Gastrocnemius medialis (tissue), 4 donors: ENCODE results near the gene SETDB1. TPM values are rescaled to one million over a fixed set of nuclear protein-coding genes. Genes with fewer than 3 reads are reported as not detected.

Experiments used
- ATAC-seq, 2 donors: fragments of 150-250 bp; one replicate each; pipeline ENCODE4 v1.9.1; 2016
- DNase-seq, 2 donors: peaks; one replicate each; pipeline ENCODE4 v3.0.0-alpha.2; 2019
- H3K27ac ChIP-seq, 4 donors: fragments of 200-600 bp; sonication (generic); 1 replicate in 1 of 4; 2 replicates in 3 of 4; pipeline ENCODE4 v1.5.1; 2016 to 2018; ENCODE audit warnings: mild to moderate bottlenecking in 2 of 4, moderate library complexity in 1 of 4
- H3K27me3 ChIP-seq, 3 donors: fragments of 200-600 bp; sonication (generic) in 2 of 3; 1 replicate in 1 of 3; 2 replicates in 2 of 3; pipeline versions ENCODE4 v1.5.1 to v1.6.0; 2016 to 2019; ENCODE audit warnings: mild to moderate bottlenecking in 1 of 3, moderate library complexity in 1 of 3
- H3K36me3 ChIP-seq, 2 donors: fragments of 200-600 bp; sonication (generic) in 1 of 2; one replicate each; pipeline ENCODE4 v1.5.1; 2017 to 2018
- H3K4me1 ChIP-seq, 2 donors: fragments of 200-600 bp; sonication (generic) in 1 of 2; one replicate each; pipeline ENCODE4 v1.5.1; 2016 to 2017; ENCODE audit warnings: mild to moderate bottlenecking in 2 of 2
- H3K4me3 ChIP-seq, 4 donors: fragments of 200-600 bp; sonication (generic) in 3 of 4; 1 replicate in 1 of 4; 2 replicates in 3 of 4; pipeline ENCODE4 v1.5.1; 2016 to 2019; ENCODE audit warnings: mild to moderate bottlenecking in 2 of 4
- H3K9me3 ChIP-seq, 3 donors: fragments of 200-600 bp; sonication (generic) in 2 of 3; 1 replicate in 1 of 3; 2 replicates in 2 of 3; pipeline ENCODE4 v1.5.1; 2016 to 2019
- CTCF ChIP-seq, 5 experiments: fragments of 450-650 bp in 3 of 5; fragments of 200-600 bp in 2 of 5; sonication (generic) in 2 of 5; IDR thresholded peaks in 4 of 5; conservative IDR thresholded peaks in 1 of 5; 1 replicate in 4 of 5; 2 replicates in 1 of 5; pipeline ENCODE4 v1.5.1; 2016 to 2019; ENCODE audit warnings: antibody characterized with exemption in 5 of 5, mild to moderate bottlenecking in 3 of 5, moderate library complexity in 3 of 5
- POLR2A ChIP-seq, 2 donors: fragments of 450-650 bp; IDR thresholded peaks; one replicate each; pipeline ENCODE4 v1.6.1; 2017; ENCODE audit warnings: antibody characterized with exemption in 2 of 2, mild to moderate bottlenecking in 2 of 2, moderate library complexity in 2 of 2
- in situ Hi-C, 4 donors: fragments of 200-750 bp; cut with MboI; loops; one replicate each; pipeline versions ENCODE4 v1.15.0 to v1.8.0; 2017; ENCODE audit warnings: low sequenced_read_pairs in 4 of 4
- intact Hi-C: fragments of 100-400 bp; cut with DNase I; formaldehyde crosslinking; loops from one replicate; pipeline ENCODE4 v1.15.1; 2023; ENCODE audit warnings: low total_unique reads
- total RNA-seq, 4 donors: library from RNA; depleted of rRNA; stranded (reverse); fragments of >200 nt; gene quantifications; one replicate each; pipeline versions ENCODE4 v1.1.0 to v1.2.3, GENCODE V29; 2016

SETDB1 gene
- total RNA-seq, 4 donors from 2014 or later: 13.7 to 20.8 (median 17.3) TPM

- ATAC-seq: no peak
- in situ Hi-C loops (no loop called here), intact Hi-C loops (no loop called here)
- Histone ChIP-seq H3K27me3 (no peaks in the 10 kb centered on the region), H3K4me3 (no peak overlapping the region), H3K4me1 (no peaks in the 10 kb centered on the region), H3K27ac (no peak overlapping the region), H3K9me3 (no peaks in the 10 kb centered on the region), H3K36me3 (no peaks in the 10 kb centered on the region)
- DNase-seq: no peak
- TF ChIP-seq POLR2A (IDR thresholded peaks at IDR 0.05) (no peak), CTCF (IDR thresholded peaks at IDR 0.05 in 4 of 5, conservative IDR thresholded peaks at IDR 0.05 in 1 of 5) (no peak)
These were observed 23.8 kb upstream of the SETDB1 start for GRCh38 chr1:150902346-150902745.

GRCh38 chr1:150902751-150903150 lies 23.4 kb upstream of the SETDB1 start:
- in situ Hi-C loops: no loop called here
- DNase-seq (no peak), ATAC-seq (no peak)
- intact Hi-C loops: no loop called here
- no peaks in the 10 kb centered on the region for H3K36me3 ChIP-seq
- no peaks in the 10 kb centered on the region for H3K27me3 ChIP-seq
- TF ChIP-seq CTCF (IDR thresholded peaks at IDR 0.05 in 4 of 5, conservative IDR thresholded peaks at IDR 0.05 in 1 of 5): no peak
- no peak for TF ChIP-seq POLR2A (IDR thresholded peaks at IDR 0.05)
- H3K4me1 ChIP-seq: no peaks in the 10 kb centered on the region
- H3K27ac ChIP-seq: no peak overlapping the region
- no peak overlapping the region for H3K4me3 ChIP-seq
- H3K9me3 ChIP-seq: no peaks in the 10 kb centered on the region

GRCh38 chr1:150905301-150905700 lies 20.9 kb upstream of the SETDB1 start:
- H3K4me1 ChIP-seq: no peaks in the 10 kb centered on the region
- H3K9me3 ChIP-seq: no peaks in the 10 kb centered on the region
- no peak overlapping the region for H3K27ac ChIP-seq
- DNase-seq: no peak
- intact Hi-C loops: no loop called here
- TF ChIP-seq POLR2A (IDR thresholded peaks at IDR 0.05) (no peak), CTCF (IDR thresholded peaks at IDR 0.05 in 4 of 5, conservative IDR thresholded peaks at IDR 0.05 in 1 of 5) (no peak)
- H3K4me3 ChIP-seq: no peak overlapping the region
- no peaks in the 10 kb centered on the region for H3K36me3 ChIP-seq
- H3K27me3 ChIP-seq: no peaks in the 10 kb centered on the region
- no peak for ATAC-seq
- in situ Hi-C loops: no loop called here

- intact Hi-C loops (no loop called here), in situ Hi-C loops (no loop called here)
- no peak for TF ChIP-seq CTCF (IDR thresholded peaks at IDR 0.05 in 4 of 5, conservative IDR thresholded peaks at IDR 0.05 in 1 of 5)
- no peak for TF ChIP-seq POLR2A (IDR thresholded peaks at IDR 0.05)
- no peak overlapping the region for H3K27ac ChIP-seq
- no peaks in the 10 kb centered on the region for H3K36me3 ChIP-seq
- H3K4me1 ChIP-seq: no peaks in the 10 kb centered on the region
- no peaks in the 10 kb centered on the region for H3K27me3 ChIP-seq
- H3K4me3 ChIP-seq: no peak overlapping the region
- ATAC-seq (no peak), DNase-seq (no peak)
- H3K9me3 ChIP-seq: no peaks in the 10 kb centered on the region
These were observed 19.8 kb upstream of the SETDB1 start for GRCh38 chr1:150906329-150906728.

GRCh38 chr1:150906813-150907212 lies 19.4 kb upstream of the SETDB1 start:
- Histone ChIP-seq H3K4me3 (no peak overlapping the region), H3K36me3 (no peaks in the 10 kb centered on the region), H3K4me1 (no peaks in the 10 kb centered on the region), H3K9me3 (no peaks in the 10 kb centered on the region), H3K27ac (no peak overlapping the region), H3K27me3 (no peaks in the 10 kb centered on the region)
- ATAC-seq (no peak), DNase-seq (no peak)
- TF ChIP-seq CTCF (IDR thresholded peaks at IDR 0.05 in 4 of 5, conservative IDR thresholded peaks at IDR 0.05 in 1 of 5) (no peak), POLR2A (IDR thresholded peaks at IDR 0.05) (no peak)
- intact Hi-C loops (no loop called here), in situ Hi-C loops (no loop called here)
